A549 (cell line): ENCODE data around the gene WDR77. TPM values are rescaled to one million over a fixed set of nuclear protein-coding genes. Genes with fewer than 3 reads are reported as not detected.

Source experiments
- ATAC-seq, 2 experiments: fragments of 200-7000 bp in 1 of 2; fragments of >200 bp in 1 of 2; cut with Nextera tagmentation in 1 of 2; cut with Tn5 transposase in 1 of 2; 3 replicates each; pipeline versions ENCODE4 v1.8.0 to v1.9.1; 2018 to 2020; ENCODE audit warnings: mild to moderate bottlenecking in 1 of 2, moderate library complexity in 1 of 2
- CTCF ChIA-PET: fragments of 300-600 bp; sonication (Branson Sonifier 250); formaldehyde crosslinking; extraction: SDS; loops from one replicate; lab custom pipeline; 2021; ENCODE audit warnings: antibody characterized with exemption, inconsistent platforms; lab: Yijun Ruan, JAX
- POLR2A ChIA-PET: fragments of 350-600 bp; formaldehyde crosslinking; extraction: SDS; loops from one replicate; lab custom pipeline; 2021; ENCODE audit warnings: antibody characterized with exemption, inconsistent platforms; lab: Yijun Ruan, JAX
- DNase-seq, 2 experiments: peaks; one replicate each; pipeline versions ENCODE4 v3.0.0 to v3.0.0-alpha.2; 2011 to 2016; ENCODE audit warnings: low read depth in 1 of 2, low spot score in 1 of 2
- FAIRE-seq: peaks from 2 replicates; lab custom pipeline; 2011; peaks lifted over from hg19 to GRCh38; lab: Jason Lieb, UNC
- H3K27ac ChIP-seq, 2 experiments: fragments of >200 bp; sonication (Bioruptor Twin); formaldehyde crosslinking; 3 replicates each; pipeline ENCODE4 v1.5.1; 2016 to 2017
- H3K4me1 ChIP-seq: fragments of >200 bp; sonication (Bioruptor Twin); formaldehyde crosslinking; 3 replicates; pipeline ENCODE4 v1.6.1; 2016
- H3K4me2 ChIP-seq: fragments of >200 bp; sonication (Bioruptor Twin); formaldehyde crosslinking; 3 replicates; pipeline ENCODE4 v1.6.1; 2016
- H3K4me3 ChIP-seq: fragments of >200 bp; sonication (Bioruptor Twin); formaldehyde crosslinking; 3 replicates; pipeline ENCODE4 v1.5.1; 2016
- H3K9me3 ChIP-seq: fragments of >200 bp; sonication (Bioruptor Twin); formaldehyde crosslinking; 3 replicates; pipeline ENCODE4 v1.6.1; 2016
- ATOH8 ChIP-seq: fragments of 250-450 bp; sonication (Bioruptor Pico); IDR thresholded peaks from 2 replicates; pipeline ENCODE4 v1.5.0; 2020; ENCODE audit warnings: low read depth, mild to moderate bottlenecking, moderate library complexity
- BHLHE40 ChIP-seq: IDR thresholded peaks from 2 replicates; pipeline ENCODE4 v1.6.1; 2012; ENCODE audit warnings: low read depth, low read length, inconsistent platforms
- CEBPB ChIP-seq, 2 experiments: fragments of >200 bp in 1 of 2; sonication (Bioruptor Twin) in 1 of 2; formaldehyde crosslinking in 1 of 2; IDR thresholded peaks; 2 replicates each; pipeline ENCODE4 v1.6.1; 2012 to 2016
- EHMT2 ChIP-seq: fragments of 200-600 bp; sonication (generic); IDR thresholded peaks from 2 replicates; pipeline ENCODE4 v1.6.1; 2016; ENCODE audit warnings: antibody characterized with exemption, low read depth, mild to moderate bottlenecking, moderate library complexity
- FOSB ChIP-seq: fragments of 250-450 bp; sonication (Bioruptor Pico); IDR thresholded peaks from 2 replicates; pipeline ENCODE4 v1.5.0; 2020; ENCODE audit warnings: mild to moderate bottlenecking, moderate library complexity
- GATA3 ChIP-seq: IDR thresholded peaks from 2 replicates; pipeline ENCODE4 v1.6.1; 2012; ENCODE audit warnings: borderline replicate concordance
- HES2 ChIP-seq: fragments of >200 bp; sonication (Bioruptor Twin); formaldehyde crosslinking; IDR thresholded peaks from 2 replicates; pipeline ENCODE4 v1.6.1; 2016
- HOXA7 ChIP-seq: fragments of 250-450 bp; sonication (Bioruptor Pico); IDR thresholded peaks from 2 replicates; pipeline ENCODE4 v1.5.0; 2020; ENCODE audit warnings: mild to moderate bottlenecking, moderate library complexity
- HOXB13 ChIP-seq: fragments of 250-450 bp; sonication (Bioruptor Pico); IDR thresholded peaks from 2 replicates; pipeline ENCODE4 v1.5.0; 2020; ENCODE audit warnings: low read depth, mild to moderate bottlenecking, moderate library complexity
- HOXB5 ChIP-seq: fragments of 250-450 bp; sonication (Bioruptor Pico); IDR thresholded peaks from 2 replicates; pipeline ENCODE4 v1.5.0; 2020; ENCODE audit warnings: mild to moderate bottlenecking, moderate library complexity
- KDM5A ChIP-seq: fragments of 200-600 bp; sonication (generic); IDR thresholded peaks from 2 replicates; pipeline ENCODE4 v1.6.1; 2016; ENCODE audit warnings: antibody characterized with exemption, mild to moderate bottlenecking
- MAFK ChIP-seq: fragments of 450-650 bp; IDR thresholded peaks from 2 replicates; pipeline ENCODE4 v1.6.1; 2014; ENCODE audit not compliant: partially characterized antibody
- NPAS2 ChIP-seq: fragments of 250-450 bp; sonication (Bioruptor Pico); IDR thresholded peaks from 2 replicates; pipeline ENCODE4 v1.8.0; 2022; ENCODE audit warnings: mild to moderate bottlenecking, moderate library complexity, borderline replicate concordance
- POLR2AphosphoS2 ChIP-seq: conservative IDR thresholded peaks from 2 replicates; pipeline ENCODE4 v1.6.1; 2012; ENCODE audit warnings: low read length, improper control_type of control experiment, inconsistent platforms
- RAD21 ChIP-seq, 2 experiments: fragments of >200 bp in 1 of 2; sonication (Bioruptor Twin) in 1 of 2; formaldehyde crosslinking in 1 of 2; IDR thresholded peaks in 1 of 2; conservative IDR thresholded peaks in 1 of 2; 2 replicates in 1 of 2; 3 replicates in 1 of 2; pipeline ENCODE4 v1.6.1; 2012 to 2018; ENCODE audit warnings: inconsistent platforms in 1 of 2
- RCOR1 ChIP-seq: fragments of 150-350 bp; IDR thresholded peaks from 2 replicates; pipeline ENCODE4 v1.6.1; 2014; ENCODE audit warnings: antibody characterized with exemption, low read length, low read depth
- RFX5 ChIP-seq: fragments of 450-650 bp; IDR thresholded peaks from 2 replicates; pipeline ENCODE4 v1.7.1; 2014; ENCODE audit warnings: antibody characterized with exemption, mild to moderate bottlenecking, moderate library complexity
- SMC3 ChIP-seq: fragments of >200 bp; sonication (Bioruptor Twin); formaldehyde crosslinking; IDR thresholded peaks from 3 replicates; pipeline ENCODE4 v1.6.1; 2018; ENCODE audit warnings: inconsistent platforms
- TFCP2L1 ChIP-seq: fragments of 250-450 bp; sonication (Bioruptor Pico); IDR thresholded peaks from 2 replicates; pipeline ENCODE4 v1.5.0; 2021; ENCODE audit warnings: mild to moderate bottlenecking
- ZFP36 ChIP-seq: fragments of 450-650 bp; IDR thresholded peaks from 2 replicates; pipeline ENCODE4 v1.6.1; 2014; ENCODE audit warnings: borderline replicate concordance; ENCODE audit not compliant: partially characterized antibody
- ZNF302 ChIP-seq: fragments of 250-450 bp; sonication (Bioruptor Pico); IDR thresholded peaks from 2 replicates; pipeline ENCODE4 v1.9.0; 2021; ENCODE audit warnings: inconsistent platforms, mild to moderate bottlenecking, moderate library complexity
- WGBS: methylation state at CpG from one replicate; pipeline ENCODE4 v1.1.6; 2017; ENCODE audit errors: missing lambda C conversion rate; 5-methylcytosine and 5-hydroxymethylcytosine counted together
- polyA plus RNA-seq, 4 experiments: library from polyadenylated mRNA; depleted of rRNA in 3 of 4; stranded (reverse); fragments of >200 nt; fragmentation: RNase III in 1 of 4; extraction: RNeasy Plus Mini Kit Qiagen cat#74134 plus additional on column Dnase treatment in 1 of 4; gene quantifications; 2 replicates in 3 of 4; 3 replicates in 1 of 4; pipeline ENCODE4 v1.2.3, GENCODE V29; 2011 to 2017
- TF ChIP-seq, protein P1 (sequence below): IDR thresholded peaks from 2 replicates; pipeline ENCODE4 v1.6.1; 2012
- TF ChIP-seq, protein P2 (sequence below): fragments of 150-350 bp; IDR thresholded peaks from 2 replicates; pipeline ENCODE4 v1.6.1; 2014; ENCODE audit warnings: low read depth, mild to moderate bottlenecking, low read length
- TF ChIP-seq, protein P3 (sequence below): fragments of 450-650 bp; IDR thresholded peaks from 2 replicates; pipeline ENCODE4 v1.6.1; 2014; ENCODE audit warnings: antibody characterized with exemption

The WDR77 gene
- polyA plus RNA-seq, 2 of the 4 experiments (the other 2 are of a cell fraction): 53.0 to 122 TPM

DNA sequence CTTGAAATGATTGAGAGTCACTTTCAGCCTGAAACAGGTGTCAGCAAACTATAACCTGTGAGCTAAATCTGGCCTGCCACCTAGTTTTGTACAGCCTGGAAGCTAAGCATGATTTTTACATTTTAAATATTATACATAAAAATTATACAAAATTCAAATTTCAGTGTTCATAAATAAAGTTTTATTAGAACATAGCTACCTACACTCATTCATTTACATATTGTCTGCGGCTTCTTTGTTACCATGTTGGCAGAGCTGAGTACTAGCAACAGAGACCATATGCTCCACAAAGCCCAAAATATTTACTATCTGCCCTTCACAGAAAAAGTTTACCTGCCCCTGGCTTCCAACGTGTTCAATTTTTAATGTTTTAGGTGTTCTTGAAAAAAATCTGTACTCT, 16.7 kb upstream of the WDR77 start:
- 95% methylated on average over 2 of the region's 2 CpGs for WGBS

DNA sequence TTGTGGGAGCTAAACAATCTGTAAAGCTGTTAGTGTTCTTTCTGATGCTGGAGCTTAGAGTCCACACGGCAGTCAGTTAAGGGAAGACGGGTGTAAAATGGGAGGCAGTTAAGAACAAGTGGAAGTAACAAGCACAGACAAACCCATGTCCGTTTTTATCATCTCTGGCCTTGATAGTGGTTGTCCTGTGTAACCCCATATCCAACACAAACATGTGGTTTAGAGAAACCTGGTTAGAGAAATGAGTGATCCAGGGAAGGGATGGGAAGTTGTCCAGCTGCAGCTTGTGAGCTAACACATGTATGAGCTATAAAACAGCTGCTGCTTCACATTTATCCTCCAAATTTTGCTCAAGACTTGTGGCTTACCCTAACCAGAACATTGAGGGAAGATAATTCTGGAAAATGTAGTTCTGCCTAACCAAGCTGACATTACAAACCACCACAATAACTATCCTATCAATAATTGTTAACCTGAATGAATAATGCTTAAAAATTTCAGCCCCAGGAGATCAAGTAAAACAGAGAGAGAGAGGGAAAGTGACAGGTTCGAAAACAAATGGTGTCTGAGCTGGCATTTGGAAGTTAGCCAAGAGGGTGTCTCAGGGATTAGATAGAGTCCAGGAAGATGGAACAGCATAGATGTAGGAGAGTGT, 14.1 kb upstream of the WDR77 start:
- Histone ChIP-seq H3K9me3 (no peaks in the 10 kb centered on the region), H3K27ac (no peak overlapping the region), H3K4me3 (no peak overlapping the region), H3K4me1 (no peaks in the 10 kb centered on the region), H3K4me2 (no peak overlapping the region)
- WGBS: 60% methylated on average over 4 of the region's 4 CpGs
- no peak for FAIRE-seq
- ATAC-seq: no peak
- ChIA-PET POLR2A (no interaction called here), CTCF (interaction anchor here (1.0 to 1.7 kb wide), 2 partner anchors 12 to 45 kb away, joined by 6 read pairs; no protein-coding TSS in a partner anchor)
- no peak for DNase-seq
- no peak for TF ChIP-seq EHMT2
- TF ChIP-seq, protein P1, sequence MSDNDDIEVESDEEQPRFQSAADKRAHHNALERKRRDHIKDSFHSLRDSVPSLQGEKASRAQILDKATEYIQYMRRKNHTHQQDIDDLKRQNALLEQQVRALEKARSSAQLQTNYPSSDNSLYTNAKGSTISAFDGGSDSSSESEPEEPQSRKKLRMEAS: no peak
- TF ChIP-seq HOXB13: no peak
- TF ChIP-seq NPAS2 (CRISPR knock-in tag): no peak
- no peak for TF ChIP-seq KDM5A
- no peak for TF ChIP-seq POLR2AphosphoS2
- no peak for TF ChIP-seq ATOH8
- TF ChIP-seq ZFP36: no peak
- no peak for TF ChIP-seq RCOR1

More for the DNA sequence above, 16.7 kb upstream of the WDR77 start:
- DNase-seq (no peak), FAIRE-seq (no peak), ATAC-seq (no peak)
- POLR2A ChIA-PET: no interaction called here
- CTCF ChIA-PET: no interaction called here
- Histone ChIP-seq H3K4me2 (no peak overlapping the region), H3K4me1 (no peaks in the 10 kb centered on the region), H3K27ac (no peak overlapping the region), H3K9me3 (no peaks in the 10 kb centered on the region), H3K4me3 (no peak overlapping the region)
- TF ChIP-seq HOXB5 (no peak), GATA3 (no peak), RFX5 (no peak), HOXA7 (CRISPR knock-in tag) (no peak)
- TF ChIP-seq, protein P2, sequence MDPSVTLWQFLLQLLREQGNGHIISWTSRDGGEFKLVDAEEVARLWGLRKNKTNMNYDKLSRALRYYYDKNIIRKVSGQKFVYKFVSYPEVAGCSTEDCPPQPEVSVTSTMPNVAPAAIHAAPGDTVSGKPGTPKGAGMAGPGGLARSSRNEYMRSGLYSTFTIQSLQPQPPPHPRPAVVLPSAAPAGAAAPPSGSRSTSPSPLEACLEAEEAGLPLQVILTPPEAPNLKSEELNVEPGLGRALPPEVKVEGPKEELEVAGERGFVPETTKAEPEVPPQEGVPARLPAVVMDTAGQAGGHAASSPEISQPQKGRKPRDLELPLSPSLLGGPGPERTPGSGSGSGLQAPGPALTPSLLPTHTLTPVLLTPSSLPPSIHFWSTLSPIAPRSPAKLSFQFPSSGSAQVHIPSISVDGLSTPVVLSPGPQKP: no peak

DNA sequence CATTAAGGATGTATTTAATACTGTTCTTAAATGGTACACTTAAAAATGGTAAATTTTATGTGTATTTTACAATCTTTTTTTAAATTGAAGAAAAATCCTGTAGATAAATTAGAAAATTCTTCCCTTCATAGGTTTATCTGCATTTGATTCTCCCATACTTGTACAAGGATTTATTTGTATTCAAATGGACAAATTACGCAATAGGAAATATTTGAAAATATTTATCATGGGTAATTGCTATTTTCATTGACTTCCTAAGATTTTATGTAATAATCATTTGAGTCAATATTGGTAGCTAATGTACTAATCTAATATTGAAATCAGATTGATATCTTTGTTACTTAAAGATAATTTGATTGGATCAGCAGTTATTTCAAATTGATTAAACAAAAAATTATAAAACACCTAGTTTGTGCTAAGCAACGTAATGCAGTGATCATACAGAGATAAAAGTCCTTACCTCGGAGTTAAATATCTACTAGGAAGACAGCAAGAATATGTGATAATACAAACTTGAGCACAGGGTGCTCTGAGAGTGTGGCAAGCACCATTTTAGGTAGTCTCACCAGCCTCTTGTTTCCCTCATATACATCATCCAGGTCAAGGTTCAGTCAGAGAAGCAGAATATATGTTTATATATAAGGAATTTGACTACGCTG, 13.4 kb upstream of the WDR77 start:
- Histone ChIP-seq H3K27ac (no peak overlapping the region), H3K4me3 (no peak overlapping the region), H3K4me2 (no peak overlapping the region), H3K9me3 (no peaks in the 10 kb centered on the region)
- WGBS: 91% methylated on average over 4 of the region's 4 CpGs
- no peak for DNase-seq
- no peak for ATAC-seq
- TF ChIP-seq CEBPB (IDR thresholded peaks at IDR 0.05): peak in 1 of 2 experiments; percentile 45; a peak in 1 of 4 replicates
- no peak for TF ChIP-seq SMC3
- no peak for TF ChIP-seq ZFP36
- TF ChIP-seq MAFK: peak; percentile 52
- TF ChIP-seq, all 56 proteins: peak for 2
- CTCF ChIA-PET: interaction anchor here (1.0 to 1.7 kb wide), 2 partner anchors 11 to 45 kb away, joined by 6 read pairs; no protein-coding TSS in a partner anchor
- no peaks in the 10 kb centered on the region for H3K4me1 ChIP-seq
- FAIRE-seq: no peak
- POLR2A ChIA-PET: no interaction called here

GRCh38 chr1:111461765-111462164, 12.7 kb upstream of the WDR77 start:
- Histone ChIP-seq H3K9me3 (no peaks in the 10 kb centered on the region), H3K27ac (no peak overlapping the region), H3K4me3 (no peak overlapping the region), H3K4me2 (no peak overlapping the region), H3K4me1 (no peaks in the 10 kb centered on the region)
- ChIA-PET POLR2A (no interaction called here), CTCF (interaction anchor here (1.7 kb wide), 1 partner anchor 46 kb away, joined by 6 read pairs; no protein-coding TSS in a partner anchor)
- DNase-seq (no peak), ATAC-seq (no peak), FAIRE-seq (no peak)
- WGBS: 93% methylated on average over 4 of the region's 6 CpGs
- TF ChIP-seq MAFK (no peak), HES2 (no peak), ZNF302 (no peak), ATOH8 (no peak), FOSB (no peak), BHLHE40 (no peak), EHMT2 (no peak), HOXB13 (no peak), ZFP36 (no peak), TFCP2L1 (no peak), RAD21 (conservative IDR thresholded peaks at IDR 0.05 in 1 of 2, IDR thresholded peaks at IDR 0.05 in 1 of 2) (no peak)
- TF ChIP-seq, protein P3, sequence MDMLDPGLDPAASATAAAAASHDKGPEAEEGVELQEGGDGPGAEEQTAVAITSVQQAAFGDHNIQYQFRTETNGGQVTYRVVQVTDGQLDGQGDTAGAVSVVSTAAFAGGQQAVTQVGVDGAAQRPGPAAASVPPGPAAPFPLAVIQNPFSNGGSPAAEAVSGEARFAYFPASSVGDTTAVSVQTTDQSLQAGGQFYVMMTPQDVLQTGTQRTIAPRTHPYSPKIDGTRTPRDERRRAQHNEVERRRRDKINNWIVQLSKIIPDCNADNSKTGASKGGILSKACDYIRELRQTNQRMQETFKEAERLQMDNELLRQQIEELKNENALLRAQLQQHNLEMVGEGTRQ: no peak
- TF ChIP-seq, protein P1: no peak
